ENCODE measurements around the gene NID1.
"Not testable (repeated sequence)": the region's sequence is repeated elsewhere in the genome, so short reads cannot be mapped to it uniquely, and the experiment has no call there.

Gene NID1

GRCh38 chr1:235930543-235930942 is 134.3 kb downstream of the NID1 start:
- no peak for DNase-seq

- DNase-seq: no peak
Measured at GRCh38 chr1:235929216-235929615, 135.7 kb downstream of the NID1 start.

- DNase-seq: no peak
Measured at GRCh38 chr1:235928197-235928596, 136.7 kb downstream of the NID1 start.

GRCh38 chr1:235927551-235927950 is 137.3 kb downstream of the NID1 start:
- not testable (repeated sequence) for DNase-seq
